Upper lobe of left lung (tissue), 4 donors: Measurements from ENCODE around the gene CEACAM1.

ENCODE experiments used
- CTCF ChIP-seq, 6 experiments: fragments of 450-650 bp in 4 of 6; fragments of 200-600 bp in 2 of 6; sonication (generic) in 2 of 6; IDR thresholded peaks; one replicate each; pipeline ENCODE4 v1.5.1; 2016 to 2019; ENCODE audit warnings: antibody characterized with exemption in 6 of 6
- POLR2A ChIP-seq, 4 donors: fragments of 450-650 bp; IDR thresholded peaks; one replicate each; pipeline ENCODE4 v1.5.1; 2016 to 2017; ENCODE audit warnings: antibody characterized with exemption in 4 of 4, mild to moderate bottlenecking in 2 of 4
- POLR2AphosphoS5 ChIP-seq, 2 donors: sonication (generic); formaldehyde crosslinking; IDR thresholded peaks; one replicate each; pipeline ENCODE4 v1.5.1; 2017; ENCODE audit warnings: antibody characterized with exemption in 2 of 2

- TF ChIP-seq CTCF (IDR thresholded peaks at IDR 0.05) (no peak), POLR2A (IDR thresholded peaks at IDR 0.05) (no peak), POLR2AphosphoS5 (IDR thresholded peaks at IDR 0.05) (no peak)
These were observed 16.1 kb downstream of the CEACAM1 start for GRCh38 chr19:42512130-42512636.
